GM23248 (cell line): ENCODE results near the gene MGST3.
"Not testable (repeated sequence)": the region's sequence is repeated elsewhere in the genome, so short reads cannot be mapped to it uniquely, and the experiment has no call there.

Experiments used
- EZH2 ChIP-seq: fragments of 200-600 bp; sonication (generic); IDR thresholded peaks from 2 replicates; pipeline ENCODE4 v1.6.1; 2018; ENCODE audit warnings: antibody characterized with exemption, mild to moderate bottlenecking; ENCODE audit not compliant: insufficient read depth, poor library complexity, severe bottlenecking
- EZH2phosphoT487 ChIP-seq: fragments of 200-600 bp; sonication (generic); IDR thresholded peaks from 2 replicates; pipeline ENCODE4 v1.6.1; 2018; ENCODE audit warnings: antibody characterized with exemption, moderate library complexity, mild to moderate bottlenecking, low read depth; ENCODE audit not compliant: insufficient read depth

- TF ChIP-seq EZH2phosphoT487, EZH2: not testable (repeated sequence)
These were observed 39.6 kb upstream of the MGST3 start for GRCh38 chr1:165591391-165591790.
